Stimulated activated CD4-positive, alpha-beta T cell treated with anti-CD3 and anti-CD28 coated beads, Interleukin-4, amount 100 ng/mL, for 1 hour (primary cell): ENCODE results near the gene CAT.
A peak's percentile ranks its signal among the peaks of the same experiment; 100 is the strongest.
"Not testable (repeated sequence)": the region's sequence is repeated elsewhere in the genome, so short reads cannot be mapped to it uniquely, and the experiment has no call there.

Experiments
- DNase-seq: peaks from one replicate; pipeline ENCODE4 v3.0.0-alpha.2; 2020

Gene CAT

GRCh38 chr11:34438529-34439507, at the start of gene CAT:
Gene CAT (plus strand): TSS chr11:34438934. CDS start chr11:34439014, 80 bp downstream.
- peak; percentile 98 for DNase-seq

- no peak for DNase-seq
These were observed 43.9 kb upstream of the CAT start for GRCh38 chr11:34394771-34395300.

DNA sequence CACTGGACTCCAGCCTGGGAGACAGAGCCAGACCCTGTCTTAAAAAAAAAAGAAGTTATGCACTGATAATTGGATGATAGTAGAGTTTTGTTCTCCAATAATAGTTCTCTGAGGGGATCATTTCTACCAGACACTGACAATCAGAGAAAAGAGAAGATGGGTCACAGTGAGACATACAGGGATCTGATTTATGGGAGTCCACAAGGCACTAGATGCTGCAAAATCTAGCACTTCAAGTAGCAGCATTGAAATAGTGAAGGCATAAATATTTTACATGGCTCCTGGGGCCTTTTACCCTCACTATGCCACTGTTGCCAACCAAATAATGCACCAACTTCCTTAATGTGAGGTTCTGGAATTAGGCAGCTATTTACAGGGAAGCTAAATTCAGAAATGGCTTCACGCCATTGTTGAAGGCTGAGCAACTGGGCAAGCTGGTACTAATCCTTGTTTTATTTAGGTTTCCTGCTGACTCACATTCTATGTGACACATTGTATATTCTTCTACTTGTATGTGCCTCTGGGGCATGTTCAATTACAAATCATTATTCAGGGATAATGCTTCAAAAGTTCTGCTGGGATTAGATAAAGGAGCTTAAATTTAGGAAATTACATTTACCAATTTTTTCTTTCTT, 42.7 kb upstream of the CAT start:
- no peak for DNase-seq

GRCh38 chr11:34397120-34397519, 41.6 kb upstream of the CAT start:
- no peak for DNase-seq

DNA sequence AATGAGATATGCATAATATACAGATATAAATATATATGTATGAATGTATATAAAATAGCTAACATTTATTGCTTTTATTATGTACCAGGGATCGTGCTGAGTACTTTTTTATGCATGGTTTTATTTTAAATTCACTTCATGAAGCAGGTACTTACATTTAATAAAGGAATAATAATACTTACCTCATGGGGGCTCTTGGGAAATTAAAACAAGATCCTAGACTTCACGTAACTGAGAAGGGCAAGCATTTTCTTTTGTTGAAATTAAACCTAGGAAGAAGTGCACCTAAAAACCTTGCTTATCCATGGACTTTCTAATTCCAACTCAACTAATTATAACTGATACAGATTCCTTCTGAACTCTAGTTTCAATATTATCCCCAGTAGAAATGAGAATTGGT, 40.9 kb upstream of the CAT start:
- no peak for DNase-seq

DNA sequence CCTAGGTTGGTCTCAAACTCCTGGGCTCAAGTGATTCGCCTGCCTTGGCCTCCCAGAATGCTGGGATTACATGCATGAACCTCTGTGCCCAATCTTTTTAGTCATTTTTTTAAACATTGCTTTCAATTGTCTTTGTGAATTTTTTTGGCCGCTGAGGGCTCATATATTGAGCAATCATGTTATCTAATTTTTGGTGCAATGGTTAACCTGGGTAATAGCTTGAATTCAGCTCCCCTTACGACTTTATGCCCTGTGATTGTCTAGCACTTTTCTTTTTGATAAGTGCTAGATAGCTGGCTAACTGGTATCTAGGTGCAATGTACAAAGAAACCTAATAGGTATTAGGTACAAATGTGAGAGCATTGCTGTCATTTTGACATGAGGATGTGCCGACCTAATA, 35.3 kb upstream of the CAT start:
- no peak for DNase-seq

- DNase-seq: no peak
These were observed 34.5 kb upstream of the CAT start for GRCh38 chr11:34404280-34404679.

- no peak for DNase-seq
These were observed 33.5 kb upstream of the CAT start for GRCh38 chr11:34405079-34405858.

- DNase-seq: no peak
These were observed 32.3 kb upstream of the CAT start for GRCh38 chr11:34406413-34406812.

DNA sequence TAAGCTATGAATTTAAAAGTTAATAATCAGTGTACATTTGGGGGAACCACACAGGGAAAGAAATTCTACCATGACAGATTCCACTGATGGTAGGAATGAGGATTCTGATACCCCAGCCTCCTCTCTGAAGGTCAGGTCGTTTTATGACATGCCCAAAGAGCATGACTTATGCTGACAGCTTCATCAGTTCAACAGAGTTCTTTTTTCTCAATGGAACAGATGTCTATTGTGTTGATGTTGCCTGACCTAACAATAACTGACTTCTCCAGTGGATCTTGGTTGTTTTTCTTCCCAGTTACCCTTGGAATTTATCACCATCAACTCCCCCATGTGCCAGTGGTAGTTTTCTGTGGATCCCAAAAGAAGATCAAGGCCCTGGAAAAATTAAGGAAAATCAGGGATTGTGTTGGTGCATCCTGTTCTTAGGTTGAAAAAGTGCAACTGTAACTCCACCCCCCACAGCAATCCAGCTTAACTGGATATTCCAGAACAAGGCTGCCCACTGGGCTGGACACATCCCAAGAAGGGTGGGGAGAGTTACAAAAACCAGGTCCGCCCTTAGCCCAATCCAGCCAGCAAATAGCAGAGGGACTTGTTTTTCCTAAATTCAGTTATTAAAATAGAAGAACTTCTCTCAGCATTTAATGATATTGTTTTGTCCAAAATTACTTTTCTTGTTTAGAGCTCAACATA, 31.5 kb upstream of the CAT start:
- no peak for DNase-seq

DNA sequence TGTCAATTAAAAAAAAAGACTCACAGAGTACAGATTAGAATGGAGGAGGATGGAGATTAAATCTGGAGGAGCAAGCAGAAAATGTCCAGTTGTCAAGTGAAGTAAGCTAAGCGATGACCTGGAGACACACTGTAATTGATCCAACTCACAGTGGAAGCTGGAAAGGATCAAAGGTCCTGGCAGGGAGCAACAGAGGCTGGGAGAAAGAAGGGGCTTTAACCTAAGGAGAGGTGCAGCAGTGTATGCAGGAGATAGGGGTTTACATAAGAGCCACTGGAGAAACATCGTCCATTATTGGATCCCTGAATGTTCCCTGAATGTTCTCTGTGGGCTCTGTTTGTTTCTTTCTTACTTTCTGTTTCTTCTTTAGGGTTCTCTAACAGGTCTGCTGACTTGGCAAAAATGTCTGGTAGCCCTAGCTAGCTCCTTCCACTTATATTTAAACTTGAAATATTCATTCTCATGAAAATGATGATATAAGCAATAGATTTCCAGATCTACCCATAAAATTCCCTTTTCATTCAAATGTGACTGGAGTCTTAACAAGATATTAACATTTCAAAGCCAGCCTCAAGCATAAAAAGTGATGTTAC, 30.1 kb upstream of the CAT start:
- DNase-seq: no peak

GRCh38 chr11:34411111-34411510, 27.6 kb upstream of the CAT start:
- DNase-seq: no peak

DNA sequence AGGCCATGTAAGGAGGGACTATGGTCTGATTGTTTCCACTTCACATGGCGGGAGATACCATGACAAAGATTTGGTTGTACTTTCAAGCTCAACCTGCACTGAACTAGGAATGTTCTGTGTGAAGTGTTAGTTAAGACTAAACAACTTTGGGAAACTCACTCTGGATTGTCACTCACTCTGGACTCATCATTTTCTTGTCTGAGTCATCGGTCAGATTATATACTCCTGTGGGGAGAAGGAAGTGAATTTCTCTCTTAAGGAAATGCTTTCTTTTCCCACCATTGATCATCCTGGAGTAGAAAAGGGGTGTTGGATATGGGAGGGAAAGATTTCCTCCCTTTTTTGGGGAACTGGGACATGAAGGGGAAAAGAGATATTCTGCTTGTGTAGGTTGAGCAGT, 26.9 kb upstream of the CAT start:
- no peak for DNase-seq

DNA sequence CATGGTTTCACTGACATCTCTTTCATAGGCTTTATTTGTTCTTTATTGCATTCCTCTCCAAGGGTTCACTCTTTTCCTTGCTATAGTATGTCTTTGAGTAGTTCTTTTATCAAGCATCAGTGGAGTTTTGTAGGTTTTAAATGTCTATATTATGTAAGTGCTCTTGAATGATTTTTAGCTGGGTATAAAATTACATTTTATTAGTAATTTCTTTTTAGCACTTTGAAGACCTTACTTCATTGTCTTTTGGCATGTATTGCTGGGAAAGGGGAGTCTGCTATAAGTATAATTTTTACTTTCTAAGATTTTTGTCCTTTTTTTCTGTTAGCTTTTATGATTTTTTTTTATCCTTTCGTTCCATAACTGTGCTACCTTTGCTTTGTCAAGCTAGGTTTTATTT, 25.5 kb upstream of the CAT start:
- no peak for DNase-seq

GRCh38 chr11:34415538-34415937, 23.2 kb upstream of the CAT start:
- no peak for DNase-seq

DNA sequence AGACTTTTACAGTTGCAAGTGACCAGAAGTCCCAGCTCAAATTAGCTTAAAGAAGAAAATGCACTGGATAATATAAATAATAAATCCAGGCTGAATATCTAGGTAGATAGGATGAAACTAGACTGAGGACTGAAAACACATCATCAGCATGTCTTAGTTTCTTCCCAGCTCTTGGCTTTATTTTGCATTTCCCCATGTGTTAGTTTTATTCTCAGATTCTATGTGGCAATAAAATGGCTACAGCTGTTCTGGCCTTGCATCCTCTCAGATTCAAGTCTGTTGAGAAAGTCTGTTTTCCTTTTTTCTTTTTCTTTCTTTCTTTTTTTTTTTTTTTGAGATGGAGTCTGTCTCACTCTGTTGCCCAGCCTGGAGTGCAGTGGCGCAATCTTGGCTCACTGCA, 22.6 kb upstream of the CAT start:
- DNase-seq: no peak

DNA sequence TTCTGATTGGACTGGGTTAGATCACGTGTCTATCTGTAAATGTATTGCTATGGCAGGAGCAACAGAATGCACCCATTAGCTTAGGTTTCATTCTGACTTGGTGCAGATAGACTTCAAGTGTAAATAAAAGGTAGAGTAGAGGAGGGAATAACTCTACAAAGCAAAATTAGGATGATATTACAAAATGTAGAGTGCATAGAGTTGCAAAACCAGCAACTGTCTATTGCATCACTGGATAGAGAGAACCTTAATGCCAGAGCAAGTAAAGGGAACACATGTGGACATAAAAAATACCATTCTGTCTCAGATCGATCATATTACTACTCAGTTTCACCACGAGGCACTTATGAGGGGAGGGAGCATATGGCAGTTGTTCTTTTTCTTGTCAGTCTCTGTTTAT, 22.0 kb upstream of the CAT start:
- DNase-seq: no peak

GRCh38 chr11:34417202-34417601, 21.5 kb upstream of the CAT start:
- DNase-seq: no peak

GRCh38 chr11:34419158-34419557, 19.6 kb upstream of the CAT start:
- DNase-seq: no peak

DNA sequence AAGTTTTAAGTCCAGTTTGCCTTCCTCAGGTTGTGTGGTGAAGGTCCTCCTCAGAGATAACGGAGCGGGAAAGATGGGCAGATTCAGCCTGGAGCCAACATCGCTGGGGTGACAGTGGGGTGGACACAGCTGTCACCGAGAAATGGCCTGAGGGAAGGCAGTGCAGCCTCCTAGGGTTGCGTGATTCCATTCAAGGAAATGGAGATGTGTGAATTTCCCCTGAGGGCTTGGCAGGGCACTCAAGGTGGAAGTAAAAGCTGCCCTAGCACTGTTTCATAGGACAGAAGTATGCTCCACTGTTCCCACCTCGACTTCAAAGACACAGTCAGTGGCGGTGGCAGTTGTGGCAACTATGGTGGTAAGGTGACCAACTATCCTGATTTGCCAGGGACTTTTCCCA, 15.4 kb upstream of the CAT start:
- no peak for DNase-seq

DNA sequence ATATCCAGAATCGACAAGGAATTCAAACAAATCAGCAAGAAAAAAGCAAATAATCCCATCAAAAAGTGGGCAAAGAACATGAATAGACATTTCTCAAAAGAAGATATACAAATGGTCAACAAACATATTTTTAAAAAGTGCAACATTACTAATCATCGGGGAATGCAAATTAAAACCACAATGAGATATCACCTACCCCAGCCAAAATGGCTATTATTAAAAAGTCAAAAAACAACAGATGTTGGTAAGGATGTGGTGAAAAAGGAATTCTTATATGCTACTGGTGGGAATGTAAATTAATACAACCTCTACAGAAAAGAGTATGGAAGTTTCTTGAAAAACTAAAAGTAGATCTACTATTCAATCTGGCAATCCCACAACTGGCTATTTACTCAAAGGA, 13.9 kb upstream of the CAT start:
- DNase-seq: not testable (repeated sequence)

- no peak for DNase-seq
These were observed 13.4 kb upstream of the CAT start for GRCh38 chr11:34425360-34425759.
